Measurements from ENCODE around the gene PAF1. TPM values are rescaled to one million over a fixed set of nuclear protein-coding genes. Genes with fewer than 3 reads are reported as not detected.

The PAF1 gene
- total RNA-seq, 1 experiment from 2014 or later, result 59.0 TPM

DNA sequence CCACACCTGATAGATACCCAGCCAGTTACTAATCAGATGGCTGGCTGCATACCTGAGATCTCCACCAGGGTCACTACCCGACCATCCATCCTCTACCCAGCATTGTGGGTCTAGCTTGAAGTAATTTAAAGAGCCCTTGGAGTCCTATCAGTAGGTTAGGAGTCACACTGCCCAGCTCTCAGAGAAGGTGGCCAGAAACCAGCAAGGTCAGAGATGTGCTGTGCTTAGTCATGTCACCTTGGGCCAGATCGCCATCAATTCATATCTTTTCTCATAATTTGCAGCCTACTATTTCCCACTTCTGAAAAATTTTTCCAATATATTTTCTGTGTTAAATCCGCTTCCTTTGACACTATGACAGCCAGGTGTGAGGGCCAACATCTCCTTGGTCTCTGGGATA lies 34.8 kb downstream of the PAF1 start:
- intact Hi-C loops (cut with micrococcal nuclease; ENCODE audit: unreplicated experiment), result no loop called here
- no peaks in the 10 kb centered on the region for H3K27me3 Mint-ChIP-seq (ENCODE audit: insufficient read depth, unreplicated experiment)
- no peaks in the 10 kb centered on the region for H3K27me3 ChIP-seq (replicated peaks; ENCODE audit: control insufficient read depth, insufficient read depth, low read length)
- no peaks in the 10 kb centered on the region for H3K4me1 Mint-ChIP-seq (ENCODE audit: low read depth, unreplicated experiment)
- H3K4me1 ChIP-seq, result no peaks in the 10 kb centered on the region
- peaks cover 3% of the 10 kb centered on the region for H3K36me3 ChIP-seq (ENCODE audit: control insufficient read depth, insufficient read depth, low read length)
- POLR2A ChIA-PET, result interaction anchor here (0.6 kb wide), 1 partner anchor 14 kb away, joined by 5 read pairs; no protein-coding TSS in a partner anchor
- H3K36me3 Mint-ChIP-seq (ENCODE audit: insufficient read depth, unreplicated experiment), result peaks cover 72% of the 10 kb centered on the region
- TF ChIP-seq, protein P1, sequence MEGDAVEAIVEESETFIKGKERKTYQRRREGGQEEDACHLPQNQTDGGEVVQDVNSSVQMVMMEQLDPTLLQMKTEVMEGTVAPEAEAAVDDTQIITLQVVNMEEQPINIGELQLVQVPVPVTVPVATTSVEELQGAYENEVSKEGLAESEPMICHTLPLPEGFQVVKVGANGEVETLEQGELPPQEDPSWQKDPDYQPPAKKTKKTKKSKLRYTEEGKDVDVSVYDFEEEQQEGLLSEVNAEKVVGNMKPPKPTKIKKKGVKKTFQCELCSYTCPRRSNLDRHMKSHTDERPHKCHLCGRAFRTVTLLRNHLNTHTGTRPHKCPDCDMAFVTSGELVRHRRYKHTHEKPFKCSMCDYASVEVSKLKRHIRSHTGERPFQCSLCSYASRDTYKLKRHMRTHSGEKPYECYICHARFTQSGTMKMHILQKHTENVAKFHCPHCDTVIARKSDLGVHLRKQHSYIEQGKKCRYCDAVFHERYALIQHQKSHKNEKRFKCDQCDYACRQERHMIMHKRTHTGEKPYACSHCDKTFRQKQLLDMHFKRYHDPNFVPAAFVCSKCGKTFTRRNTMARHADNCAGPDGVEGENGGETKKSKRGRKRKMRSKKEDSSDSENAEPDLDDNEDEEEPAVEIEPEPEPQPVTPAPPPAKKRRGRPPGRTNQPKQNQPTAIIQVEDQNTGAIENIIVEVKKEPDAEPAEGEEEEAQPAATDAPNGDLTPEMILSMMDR (IDR thresholded peaks at IDR 0.05; ENCODE audit: insufficient read depth in 1 of 2, low read depth in 1 of 2, low read length in 1 of 2, severe bottlenecking in 1 of 2, unreplicated experiment in 1 of 2), result no peak
- H3K4me3 ChIP-seq (ENCODE audit: low read depth, low read length), result no peak overlapping the region
- no peaks in the 10 kb centered on the region for H3K9me3 ChIP-seq
- BruUV-seq (replicated peaks), result no TSS peak
- no peaks in the 10 kb centered on the region for H3K9me3 Mint-ChIP-seq (ENCODE audit: unreplicated experiment)
- DNase-seq, result no peak
- peak overlapping the region; percentile 28 for H3K27ac Mint-ChIP-seq (ENCODE audit: unreplicated experiment)
- CTCF ChIA-PET, result no interaction called here
- H3K4me3 Mint-ChIP-seq (ENCODE audit: unreplicated experiment), result no peak overlapping the region

DNA sequence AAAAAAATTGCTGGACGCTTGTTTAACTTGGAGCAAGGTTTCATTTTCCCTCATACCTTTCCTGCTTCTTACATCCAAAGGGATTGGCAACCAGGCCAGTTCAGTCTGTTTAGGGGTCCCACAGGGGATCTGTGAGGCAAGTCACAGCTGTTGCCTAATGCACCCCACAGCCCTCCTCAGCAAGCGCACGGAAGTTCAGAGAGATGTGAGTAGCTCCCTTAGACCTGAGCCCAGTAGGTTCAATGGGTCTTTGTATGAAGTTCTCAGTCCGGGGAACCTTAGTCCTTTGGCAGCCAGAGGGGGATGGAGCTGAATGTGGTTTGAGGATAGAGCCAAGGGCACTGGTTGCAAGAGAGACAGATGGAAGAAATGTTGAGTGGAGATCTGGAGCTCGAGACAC lies 35.7 kb downstream of the PAF1 start:
- Mint-ChIP-seq H3K36me3 (ENCODE audit: insufficient read depth, unreplicated experiment) (peaks cover 64% of the 10 kb centered on the region), H3K27me3 (ENCODE audit: insufficient read depth, unreplicated experiment) (no peaks in the 10 kb centered on the region), H3K27ac (ENCODE audit: unreplicated experiment) (no peak overlapping the region), H3K4me3 (ENCODE audit: unreplicated experiment) (no peak overlapping the region), H3K9me3 (ENCODE audit: unreplicated experiment) (no peaks in the 10 kb centered on the region), H3K4me1 (ENCODE audit: low read depth, unreplicated experiment) (no peaks in the 10 kb centered on the region)
- DNase-seq, result no peak
- intact Hi-C loops (cut with micrococcal nuclease; ENCODE audit: unreplicated experiment), result no loop called here
- POLR2A ChIA-PET, result interaction anchor here (0.6 kb wide), 1 partner anchor 15 kb away, joined by 5 read pairs; no protein-coding TSS in a partner anchor
- Histone ChIP-seq H3K36me3 (ENCODE audit: control insufficient read depth, insufficient read depth, low read length) (peaks cover 3% of the 10 kb centered on the region), H3K27me3 (replicated peaks; ENCODE audit: control insufficient read depth, insufficient read depth, low read length) (no peaks in the 10 kb centered on the region), H3K9me3 (no peaks in the 10 kb centered on the region), H3K4me3 (ENCODE audit: low read depth, low read length) (no peak overlapping the region), H3K4me1 (no peaks in the 10 kb centered on the region)
- TF ChIP-seq, protein P1 (IDR thresholded peaks at IDR 0.05; ENCODE audit: insufficient read depth in 1 of 2, low read depth in 1 of 2, low read length in 1 of 2, severe bottlenecking in 1 of 2, unreplicated experiment in 1 of 2), result no peak
- CTCF ChIA-PET, result no interaction called here
- BruUV-seq (replicated peaks), result no TSS peak

DNA sequence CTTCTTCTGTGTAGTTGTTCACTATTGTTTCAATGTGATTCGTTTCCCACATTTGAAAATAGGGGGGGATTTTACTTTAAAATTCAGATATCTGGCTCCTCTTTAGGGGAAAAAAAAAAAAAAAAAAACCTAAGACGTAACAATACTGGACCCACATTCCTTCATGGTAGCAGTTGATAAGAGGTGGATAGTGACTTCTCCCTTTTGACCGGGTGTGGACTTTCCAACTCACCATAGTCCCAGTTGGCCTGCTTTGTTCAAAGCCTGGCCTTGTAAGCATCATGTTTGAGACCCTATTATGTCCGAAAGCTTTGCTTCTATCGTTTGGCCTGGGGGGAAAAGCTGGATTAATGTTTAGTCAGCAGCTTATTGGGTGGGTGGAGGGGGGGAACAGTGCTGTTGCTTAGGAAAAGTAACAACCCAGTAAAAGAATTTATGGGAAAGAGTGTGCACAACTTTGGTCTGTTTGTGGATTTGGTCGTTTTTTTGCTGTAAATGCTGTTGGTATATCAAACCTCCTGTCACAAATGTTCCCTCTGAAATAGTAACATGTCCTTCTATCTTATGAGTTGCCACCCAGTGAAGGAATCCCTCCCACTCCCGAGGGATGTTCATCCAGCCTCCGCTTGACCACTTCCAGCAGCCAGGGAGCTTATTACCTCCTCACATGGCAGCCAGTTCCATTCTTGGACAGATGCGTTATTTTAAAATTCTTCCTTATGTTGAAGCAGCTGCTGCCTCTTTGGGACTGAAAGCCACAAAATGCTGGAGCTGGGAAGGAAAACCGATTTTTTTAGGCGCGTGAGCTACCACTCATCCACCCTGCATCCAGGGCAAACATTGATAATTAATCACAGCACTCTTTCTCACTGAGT lies 38.3 kb downstream of the PAF1 start:
- no peak for DNase-seq
- H3K4me1 ChIP-seq, result no peaks in the 10 kb centered on the region
- no peak overlapping the region for H3K4me3 ChIP-seq (ENCODE audit: low read depth, low read length)
- ChIA-PET CTCF (interaction anchor here (0.6 kb wide), 2 partner anchors 10 to 268 kb away, joined by 5 read pairs; partner anchors contain the start of gene SAMD4B), POLR2A (no interaction called here)
- Mint-ChIP-seq H3K27ac (ENCODE audit: unreplicated experiment) (no peak overlapping the region), H3K4me1 (ENCODE audit: low read depth, unreplicated experiment) (no peaks in the 10 kb centered on the region), H3K36me3 (ENCODE audit: insufficient read depth, unreplicated experiment) (peaks cover 64% of the 10 kb centered on the region), H3K27me3 (ENCODE audit: insufficient read depth, unreplicated experiment) (no peaks in the 10 kb centered on the region), H3K9me3 (ENCODE audit: unreplicated experiment) (no peaks in the 10 kb centered on the region), H3K4me3 (ENCODE audit: unreplicated experiment) (no peak overlapping the region)
- peaks cover 3% of the 10 kb centered on the region for H3K36me3 ChIP-seq (ENCODE audit: control insufficient read depth, insufficient read depth, low read length)
- no TSS peak for BruUV-seq (replicated peaks)
- H3K27me3 ChIP-seq (replicated peaks; ENCODE audit: control insufficient read depth, insufficient read depth, low read length), result no peaks in the 10 kb centered on the region
- no peaks in the 10 kb centered on the region for H3K9me3 ChIP-seq
- TF ChIP-seq, protein P1 (IDR thresholded peaks at IDR 0.05; ENCODE audit: insufficient read depth in 1 of 2, low read depth in 1 of 2, low read length in 1 of 2, severe bottlenecking in 1 of 2, unreplicated experiment in 1 of 2), result no peak
- intact Hi-C loops (cut with micrococcal nuclease; ENCODE audit: unreplicated experiment), result no loop called here
